SK-N-SH treated with all-trans-retinoic acid at 6 μM for 48 hours (cell line): ENCODE results near the gene CPNE7.

Source experiments
- ATAC-seq: fragments of 200-7000 bp; cut with Tn5 transposase; 3 replicates; pipeline ENCODE4 v1.9.1; 2020; ENCODE audit warnings: mild to moderate bottlenecking, moderate library complexity
- ARNTL ChIP-seq: fragments of 450-650 bp; formaldehyde crosslinking; IDR thresholded peaks from 2 replicates; pipeline ENCODE4 v1.5.0; 2020; ENCODE audit warnings: low read depth, mild to moderate bottlenecking, moderate library complexity, borderline replicate concordance
- BACH2 ChIP-seq: fragments of 250-450 bp; sonication (Bioruptor Pico); IDR thresholded peaks from 2 replicates; pipeline ENCODE4 v1.9.0; 2021; ENCODE audit warnings: mild to moderate bottlenecking, borderline replicate concordance
- CSDC2 ChIP-seq: fragments of 250-450 bp; sonication (Bioruptor Pico); IDR thresholded peaks from 2 replicates; pipeline ENCODE4 v1.5.0; 2020; ENCODE audit warnings: mild to moderate bottlenecking, moderate library complexity
- ESRRG ChIP-seq: fragments of 250-450 bp; sonication (Bioruptor Pico); IDR thresholded peaks from 2 replicates; pipeline ENCODE4 v1.6.1; 2021; ENCODE audit warnings: mild to moderate bottlenecking
- GLIS3 ChIP-seq: fragments of 250-450 bp; sonication (Bioruptor Pico); IDR thresholded peaks from 2 replicates; pipeline ENCODE4 v1.5.0; 2020; ENCODE audit warnings: mild to moderate bottlenecking, moderate library complexity
- ISL1 ChIP-seq: fragments of 250-450 bp; sonication (Bioruptor Pico); IDR thresholded peaks from 2 replicates; pipeline ENCODE4 v2.1.2; 2022; ENCODE audit warnings: mild to moderate bottlenecking, moderate library complexity
- PPARA ChIP-seq: fragments of 250-450 bp; sonication (Bioruptor Pico); IDR thresholded peaks from 2 replicates; pipeline ENCODE4 v1.5.0; 2020; ENCODE audit warnings: mild to moderate bottlenecking, borderline replicate concordance
- RARB ChIP-seq: fragments of 250-450 bp; sonication (Bioruptor Pico); IDR thresholded peaks from 2 replicates; pipeline ENCODE4 v1.8.0; 2021; ENCODE audit warnings: mild to moderate bottlenecking, moderate library complexity
- SNAI2 ChIP-seq: fragments of 250-450 bp; sonication (Bioruptor Pico); IDR thresholded peaks from 2 replicates; pipeline ENCODE4 v1.5.0; 2020; ENCODE audit warnings: mild to moderate bottlenecking, moderate library complexity
- TCF4 ChIP-seq: fragments of 250-450 bp; sonication (Bioruptor Pico); IDR thresholded peaks from 2 replicates; pipeline ENCODE4 v1.8.0; 2021; ENCODE audit warnings: mild to moderate bottlenecking, moderate library complexity, borderline replicate concordance
- TOX ChIP-seq: fragments of 250-450 bp; sonication (Bioruptor Pico); IDR thresholded peaks from 2 replicates; pipeline ENCODE4 v1.8.0; 2021; ENCODE audit warnings: mild to moderate bottlenecking, moderate library complexity, borderline replicate concordance
- ZC3H10 ChIP-seq: fragments of 250-450 bp; sonication (Bioruptor Pico); IDR thresholded peaks from 2 replicates; pipeline ENCODE4 v1.5.1; 2021; ENCODE audit warnings: mild to moderate bottlenecking, moderate library complexity
- ZFP3 ChIP-seq: fragments of 250-450 bp; sonication (Bioruptor Pico); IDR thresholded peaks from 2 replicates; pipeline ENCODE4 v1.5.0; 2020; ENCODE audit warnings: mild to moderate bottlenecking, moderate library complexity
- ZFP30 ChIP-seq: fragments of 450-650 bp; formaldehyde crosslinking; IDR thresholded peaks from 2 replicates; pipeline ENCODE4 v1.5.0; 2022; ENCODE audit warnings: mild to moderate bottlenecking, moderate library complexity
- ZNF565 ChIP-seq: fragments of 450-650 bp; formaldehyde crosslinking; conservative IDR thresholded peaks from 2 replicates; pipeline ENCODE4 v1.5.0; 2020; ENCODE audit warnings: low read depth, mild to moderate bottlenecking, moderate library complexity
- ZNF8 ChIP-seq: fragments of 450-650 bp; formaldehyde crosslinking; IDR thresholded peaks from 2 replicates; pipeline ENCODE4 v1.5.0; 2020; ENCODE audit warnings: mild to moderate bottlenecking, moderate library complexity
- TF ChIP-seq, protein P1 (sequence below): fragments of 250-450 bp; sonication (Bioruptor Pico); IDR thresholded peaks from 2 replicates; pipeline ENCODE4 v1.5.0; 2020; ENCODE audit warnings: mild to moderate bottlenecking, moderate library complexity
- TF ChIP-seq, protein P2 (sequence below): fragments of 250-450 bp; sonication (Bioruptor Pico); IDR thresholded peaks from 2 replicates; pipeline ENCODE4 v1.5.1; 2021; ENCODE audit warnings: mild to moderate bottlenecking, moderate library complexity
- TF ChIP-seq, protein P3 (sequence below): fragments of 250-450 bp; sonication (Bioruptor Pico); IDR thresholded peaks from 2 replicates; pipeline ENCODE4 v1.8.0; 2020; ENCODE audit warnings: mild to moderate bottlenecking, moderate library complexity, borderline replicate concordance

CPNE7 gene

DNA sequence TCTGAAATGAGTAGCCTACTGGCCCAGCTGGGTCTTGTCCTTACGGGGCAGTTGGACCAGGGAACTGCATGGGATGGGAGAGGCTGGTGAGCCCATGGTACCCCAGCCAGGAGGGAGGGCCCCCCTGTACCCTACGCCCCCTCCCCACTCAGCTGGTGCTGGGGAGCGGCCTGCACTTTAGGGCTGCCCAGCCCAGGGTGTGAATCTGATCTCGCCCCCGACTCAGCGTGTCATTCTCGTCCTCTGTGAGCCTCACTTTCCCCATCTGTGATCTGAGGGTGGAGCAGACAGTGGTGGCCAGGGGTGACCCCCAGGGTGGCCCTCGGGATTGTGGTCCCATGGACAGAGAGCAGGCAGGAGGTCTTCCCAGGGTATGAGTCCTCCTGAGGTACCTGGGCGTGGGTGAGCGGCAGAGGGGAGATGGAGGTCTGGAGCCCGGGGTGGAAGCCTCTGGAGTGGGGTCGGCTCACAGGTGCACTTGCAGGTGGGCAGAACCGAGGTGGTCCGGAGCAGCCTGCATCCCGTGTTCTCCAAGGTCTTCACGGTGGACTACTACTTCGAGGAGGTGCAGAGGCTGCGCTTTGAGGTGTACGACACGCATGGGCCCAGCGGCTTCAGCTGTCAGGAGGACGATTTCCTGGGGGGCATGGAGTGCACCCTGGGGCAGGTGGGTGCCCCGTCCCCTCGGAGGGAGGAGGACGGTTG, 1.6 kb downstream of the CPNE7 start:
- ATAC-seq, result no peak
- TF ChIP-seq ZNF565 (CRISPR knock-in tag) (no peak), SNAI2 (no peak), BACH2 (CRISPR knock-in tag) (no peak), ISL1 (CRISPR knock-in tag) (no peak), ZFP30 (no peak), PPARA (CRISPR knock-in tag) (no peak), ARNTL (CRISPR knock-in tag) (no peak), ZC3H10 (no peak), TOX (CRISPR knock-in tag) (no peak), ZFP3 (no peak), CSDC2 (no peak)
- TF ChIP-seq, protein P1, sequence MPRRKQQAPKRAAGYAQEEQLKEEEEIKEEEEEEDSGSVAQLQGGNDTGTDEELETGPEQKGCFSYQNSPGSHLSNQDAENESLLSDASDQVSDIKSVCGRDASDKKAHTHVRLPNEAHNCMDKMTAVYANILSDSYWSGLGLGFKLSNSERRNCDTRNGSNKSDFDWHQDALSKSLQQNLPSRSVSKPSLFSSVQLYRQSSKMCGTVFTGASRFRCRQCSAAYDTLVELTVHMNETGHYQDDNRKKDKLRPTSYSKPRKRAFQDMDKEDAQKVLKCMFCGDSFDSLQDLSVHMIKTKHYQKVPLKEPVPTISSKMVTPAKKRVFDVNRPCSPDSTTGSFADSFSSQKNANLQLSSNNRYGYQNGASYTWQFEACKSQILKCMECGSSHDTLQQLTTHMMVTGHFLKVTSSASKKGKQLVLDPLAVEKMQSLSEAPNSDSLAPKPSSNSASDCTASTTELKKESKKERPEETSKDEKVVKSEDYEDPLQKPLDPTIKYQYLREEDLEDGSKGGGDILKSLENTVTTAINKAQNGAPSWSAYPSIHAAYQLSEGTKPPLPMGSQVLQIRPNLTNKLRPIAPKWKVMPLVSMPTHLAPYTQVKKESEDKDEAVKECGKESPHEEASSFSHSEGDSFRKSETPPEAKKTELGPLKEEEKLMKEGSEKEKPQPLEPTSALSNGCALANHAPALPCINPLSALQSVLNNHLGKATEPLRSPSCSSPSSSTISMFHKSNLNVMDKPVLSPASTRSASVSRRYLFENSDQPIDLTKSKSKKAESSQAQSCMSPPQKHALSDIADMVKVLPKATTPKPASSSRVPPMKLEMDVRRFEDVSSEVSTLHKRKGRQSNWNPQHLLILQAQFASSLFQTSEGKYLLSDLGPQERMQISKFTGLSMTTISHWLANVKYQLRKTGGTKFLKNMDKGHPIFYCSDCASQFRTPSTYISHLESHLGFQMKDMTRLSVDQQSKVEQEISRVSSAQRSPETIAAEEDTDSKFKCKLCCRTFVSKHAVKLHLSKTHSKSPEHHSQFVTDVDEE (CRISPR knock-in tag), result no peak
- TF ChIP-seq, protein P2, sequence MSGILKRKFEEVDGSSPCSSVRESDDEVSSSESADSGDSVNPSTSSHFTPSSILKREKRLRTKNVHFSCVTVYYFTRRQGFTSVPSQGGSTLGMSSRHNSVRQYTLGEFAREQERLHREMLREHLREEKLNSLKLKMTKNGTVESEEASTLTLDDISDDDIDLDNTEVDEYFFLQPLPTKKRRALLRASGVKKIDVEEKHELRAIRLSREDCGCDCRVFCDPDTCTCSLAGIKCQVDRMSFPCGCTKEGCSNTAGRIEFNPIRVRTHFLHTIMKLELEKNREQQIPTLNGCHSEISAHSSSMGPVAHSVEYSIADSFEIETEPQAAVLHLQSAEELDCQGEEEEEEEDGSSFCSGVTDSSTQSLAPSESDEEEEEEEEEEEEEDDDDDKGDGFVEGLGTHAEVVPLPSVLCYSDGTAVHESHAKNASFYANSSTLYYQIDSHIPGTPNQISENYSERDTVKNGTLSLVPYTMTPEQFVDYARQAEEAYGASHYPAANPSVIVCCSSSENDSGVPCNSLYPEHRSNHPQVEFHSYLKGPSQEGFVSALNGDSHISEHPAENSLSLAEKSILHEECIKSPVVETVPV (CRISPR knock-in tag), result no peak

DNA sequence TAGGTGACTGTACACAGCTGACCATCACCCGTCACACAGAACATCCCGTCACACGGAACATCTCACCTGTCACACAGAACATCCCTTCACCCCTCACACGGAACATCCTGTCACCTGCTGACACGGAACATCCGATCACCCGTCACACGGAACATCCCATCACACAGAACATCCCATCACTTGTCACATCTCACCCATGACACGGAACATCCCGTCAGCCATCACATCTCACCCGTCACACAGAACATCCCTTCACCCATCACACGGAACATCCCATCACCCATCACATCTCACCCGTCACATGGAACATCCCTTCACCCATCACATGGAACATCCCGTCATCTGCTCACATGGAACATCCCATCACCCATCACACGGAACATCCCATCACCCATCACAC, 3.8 kb downstream of the CPNE7 start:
- no peak for ATAC-seq
- TF ChIP-seq BACH2 (CRISPR knock-in tag), result no peak
- TF ChIP-seq, protein P3, sequence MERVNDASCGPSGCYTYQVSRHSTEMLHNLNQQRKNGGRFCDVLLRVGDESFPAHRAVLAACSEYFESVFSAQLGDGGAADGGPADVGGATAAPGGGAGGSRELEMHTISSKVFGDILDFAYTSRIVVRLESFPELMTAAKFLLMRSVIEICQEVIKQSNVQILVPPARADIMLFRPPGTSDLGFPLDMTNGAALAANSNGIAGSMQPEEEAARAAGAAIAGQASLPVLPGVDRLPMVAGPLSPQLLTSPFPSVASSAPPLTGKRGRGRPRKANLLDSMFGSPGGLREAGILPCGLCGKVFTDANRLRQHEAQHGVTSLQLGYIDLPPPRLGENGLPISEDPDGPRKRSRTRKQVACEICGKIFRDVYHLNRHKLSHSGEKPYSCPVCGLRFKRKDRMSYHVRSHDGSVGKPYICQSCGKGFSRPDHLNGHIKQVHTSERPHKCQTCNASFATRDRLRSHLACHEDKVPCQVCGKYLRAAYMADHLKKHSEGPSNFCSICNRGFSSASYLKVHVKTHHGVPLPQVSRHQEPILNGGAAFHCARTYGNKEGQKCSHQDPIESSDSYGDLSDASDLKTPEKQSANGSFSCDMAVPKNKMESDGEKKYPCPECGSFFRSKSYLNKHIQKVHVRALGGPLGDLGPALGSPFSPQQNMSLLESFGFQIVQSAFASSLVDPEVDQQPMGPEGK (CRISPR knock-in tag), result no peak
- TF ChIP-seq ESRRG (CRISPR knock-in tag), result no peak
- TF ChIP-seq GLIS3 (CRISPR knock-in tag), result no peak
- no peak for TF ChIP-seq ZFP3
- no peak for TF ChIP-seq SNAI2
- TF ChIP-seq ZFP30, result no peak
- TF ChIP-seq, protein P2 (CRISPR knock-in tag), result no peak
- no peak for TF ChIP-seq ISL1 (CRISPR knock-in tag)
- TF ChIP-seq, protein P1 (CRISPR knock-in tag), result no peak
- TF ChIP-seq PPARA (CRISPR knock-in tag), result no peak
- no peak for TF ChIP-seq TCF4
- TF ChIP-seq ZC3H10, result no peak
- no peak for TF ChIP-seq CSDC2
- no peak for TF ChIP-seq ZNF8
- no peak for TF ChIP-seq RARB (CRISPR knock-in tag)
- TF ChIP-seq, all 23 proteins: peak for 0
